Left lobe of liver (tissue), 2 donors: ENCODE results near the gene BBLN. TPM values are rescaled to one million over a fixed set of nuclear protein-coding genes. Genes with fewer than 3 reads are reported as not detected.

Experiments
- ATAC-seq: fragments of 200-7000 bp; cut with Tn5 transposase; one replicate; pipeline ENCODE4 v1.9.1; 2020; ENCODE audit warnings: mild to moderate bottlenecking, moderate library complexity
- DNase-seq: peaks from one replicate; pipeline ENCODE4 v3.0.0-alpha.2; 2020; ENCODE audit warnings: low spot score
- total RNA-seq: library from RNA; stranded (reverse); gene quantifications from one replicate; pipeline ENCODE4 v1.2.1, GENCODE V29; 2021
- donor health status: DM: no; HTN: no; CAD: no; lungs with moderate emphysema.
- donor health status: DM: no; HTN: yes; CAD: no.

BBLN gene
- total RNA-seq, 1 donor from 2014 or later: 20.8 TPM

DNA sequence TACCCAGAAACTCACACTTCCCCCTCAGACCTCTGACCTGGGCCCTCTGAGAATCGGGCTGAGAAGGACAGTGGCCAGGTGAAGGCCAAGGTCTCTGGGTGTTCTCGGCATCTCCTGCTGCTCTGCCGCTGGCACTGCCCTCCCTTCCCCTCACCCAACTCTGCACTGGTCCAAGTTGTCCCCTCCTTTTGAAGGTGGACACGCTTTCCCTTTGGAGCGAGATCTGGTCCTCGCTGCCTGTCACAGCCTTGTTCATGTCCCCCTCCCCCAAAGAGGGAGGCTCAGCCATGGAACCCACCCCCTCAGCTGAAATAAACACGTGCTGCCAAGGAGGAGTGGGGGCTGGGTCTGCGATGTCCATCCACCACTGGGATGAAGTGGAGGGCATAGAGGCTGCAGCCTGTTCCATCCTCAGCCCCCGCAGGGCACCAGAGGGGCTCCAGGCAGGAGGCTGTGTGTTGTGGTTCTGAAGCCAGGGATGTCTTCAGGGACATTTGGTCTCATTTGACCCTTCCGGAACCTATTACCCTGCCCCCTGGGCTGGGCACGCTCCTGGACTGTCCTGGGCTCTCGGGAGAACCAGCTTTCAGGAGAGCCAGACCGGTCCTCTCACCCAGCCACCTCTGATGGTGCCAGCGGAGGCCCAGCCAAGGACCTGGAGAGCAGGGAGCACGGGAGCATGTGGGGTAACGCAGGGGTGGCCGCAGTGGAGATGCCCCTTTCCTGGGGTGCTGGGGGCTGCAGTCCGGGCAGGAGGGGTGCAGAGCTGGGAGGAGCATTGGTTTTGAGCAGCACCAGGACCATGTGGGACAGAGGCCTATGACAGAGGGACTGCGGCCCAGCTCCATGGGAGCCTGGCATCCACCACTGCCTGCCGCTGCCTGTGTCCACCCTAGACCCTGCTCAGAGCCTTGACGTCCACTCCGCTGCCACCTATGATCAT lies 15.6 kb upstream of the BBLN start:
- DNase-seq: no peak
- no peak for ATAC-seq

DNA sequence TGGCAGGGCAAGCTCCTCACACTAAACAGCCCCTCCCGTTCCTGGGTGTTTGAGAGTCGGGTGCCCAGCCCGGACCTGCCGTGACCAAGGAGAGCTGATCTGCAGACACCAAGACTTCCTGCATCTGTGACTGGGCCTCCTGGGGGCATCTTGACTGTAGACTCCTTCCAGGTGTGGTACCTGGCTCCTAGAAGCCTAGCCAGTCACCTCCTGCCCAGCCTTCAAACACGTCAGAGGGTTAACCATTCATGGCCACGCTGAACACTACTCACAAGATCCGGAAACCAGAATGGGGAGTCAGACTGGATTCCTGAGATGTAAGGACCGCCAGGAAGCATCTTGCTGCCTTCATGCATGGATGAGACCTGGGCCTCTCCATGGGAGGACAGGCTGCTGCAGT lies 14.5 kb upstream of the BBLN start:
- DNase-seq: no peak
- ATAC-seq: no peak

DNA sequence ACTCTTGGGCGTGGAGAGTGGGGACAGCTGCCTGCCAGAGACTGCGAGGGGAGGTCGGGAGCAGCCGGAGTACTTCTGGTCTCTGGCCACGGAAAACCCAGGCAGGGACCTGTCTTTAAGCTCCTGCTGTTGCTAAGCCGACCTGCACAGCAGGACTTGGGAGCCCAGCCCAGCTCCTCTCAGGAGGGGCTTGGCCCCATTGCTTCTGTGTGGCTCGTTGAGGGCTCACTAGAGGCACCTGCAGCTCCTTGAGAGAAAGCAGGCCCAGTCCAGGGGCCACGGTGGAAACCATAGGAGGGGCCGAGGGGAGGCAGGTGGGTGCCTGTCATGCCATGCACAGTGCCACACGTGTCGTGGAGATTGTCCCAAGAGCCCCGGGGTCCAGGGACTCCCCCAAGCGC lies 14.1 kb upstream of the BBLN start:
- ATAC-seq: no peak
- DNase-seq: no peak

DNA sequence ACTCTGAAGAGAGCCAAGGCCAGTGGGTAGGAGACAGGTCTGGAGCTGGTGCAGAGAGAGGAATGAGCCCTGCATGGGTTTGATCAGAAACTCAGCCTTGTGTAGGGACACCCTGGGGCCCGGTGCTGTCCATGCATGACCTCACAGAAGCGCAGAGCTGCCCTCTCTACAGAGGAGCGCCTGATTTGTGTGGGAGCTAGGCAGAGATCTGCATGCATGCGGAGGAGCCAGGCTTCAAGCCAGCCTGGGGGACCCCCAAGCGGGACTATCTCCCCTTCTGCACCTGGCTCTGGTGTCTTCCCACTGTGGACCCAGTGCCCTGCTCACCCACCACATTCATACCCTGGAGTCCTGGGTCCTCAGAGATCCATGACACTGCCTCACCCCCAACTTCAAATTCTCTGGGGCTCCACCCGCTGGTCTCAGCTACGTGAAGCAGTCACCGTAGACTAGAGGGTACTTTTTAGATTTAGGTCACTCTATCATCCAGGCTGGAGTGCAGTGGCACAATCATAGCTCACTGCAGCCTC lies 13.4 kb upstream of the BBLN start:
- DNase-seq: no peak

DNA sequence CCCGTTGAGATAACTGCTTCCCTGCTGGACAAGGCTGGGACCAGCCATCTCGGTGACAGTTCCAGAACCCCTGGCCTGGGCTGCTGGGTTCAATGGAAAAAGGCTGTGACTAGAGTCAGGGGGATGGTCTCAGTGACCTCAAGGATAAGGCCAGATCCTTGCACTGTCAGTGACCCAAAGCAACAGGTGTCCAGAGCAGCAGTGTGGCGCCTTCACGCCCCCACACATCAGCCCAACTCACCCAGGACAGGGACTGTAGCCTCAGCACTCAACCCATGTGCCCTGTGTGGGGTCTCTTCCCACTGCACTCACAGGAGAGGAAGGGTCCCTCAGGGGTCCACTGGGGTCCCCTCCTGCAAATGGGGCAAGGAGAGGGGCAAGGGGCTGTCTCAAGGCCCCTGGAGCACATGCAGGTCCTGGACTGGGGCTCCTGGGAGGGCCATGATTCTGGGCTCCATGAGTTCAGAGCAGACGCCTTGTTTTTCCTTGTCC lies 11.5 kb upstream of the BBLN start:
- ATAC-seq: peak; percentile 3
- DNase-seq: no peak

More for the DNA sequence above, 13.4 kb upstream of the BBLN start:
- ATAC-seq: no peak

DNA sequence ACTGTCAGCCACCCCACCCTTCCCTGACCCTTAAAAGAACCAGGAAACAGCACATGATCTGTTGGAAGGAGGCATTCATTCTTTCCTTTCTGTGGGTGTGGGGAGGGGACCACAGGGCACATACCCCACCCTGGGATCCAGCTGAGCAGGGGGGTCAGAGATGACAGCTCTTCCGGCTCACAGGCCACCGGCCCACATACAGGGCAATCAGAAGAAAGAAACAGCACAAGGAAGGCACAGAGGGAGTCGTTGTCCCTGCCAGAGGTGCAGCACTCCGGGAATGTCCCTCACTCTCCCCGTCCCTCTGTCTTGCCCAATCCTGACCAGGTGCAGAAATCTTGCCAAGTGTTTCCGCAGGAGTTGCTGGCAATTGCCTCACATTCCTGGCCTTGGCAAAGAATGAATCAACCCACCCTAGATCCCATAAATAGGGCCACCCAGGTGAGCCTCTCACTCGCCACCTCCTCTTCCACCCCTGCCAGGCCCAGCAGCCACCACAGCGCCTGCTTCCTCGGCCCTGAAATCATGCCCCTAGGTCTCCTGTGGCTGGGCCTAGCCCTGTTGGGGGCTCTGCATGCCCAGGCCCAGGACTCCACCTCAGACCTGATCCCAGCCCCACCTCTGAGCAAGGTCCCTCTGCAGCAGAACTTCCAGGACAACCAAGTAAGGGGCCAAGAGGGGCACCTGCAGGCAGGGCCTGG lies 10.9 kb upstream of the BBLN start, which contains the start of gene LCN2:
LCN2 (plus strand) TSS at position 453 of the 701 bp plus-strand sequence; CDS start at position 526, 73 bp downstream.
- DNase-seq (peak; percentile 82), ATAC-seq (peak; percentile 80)

DNA sequence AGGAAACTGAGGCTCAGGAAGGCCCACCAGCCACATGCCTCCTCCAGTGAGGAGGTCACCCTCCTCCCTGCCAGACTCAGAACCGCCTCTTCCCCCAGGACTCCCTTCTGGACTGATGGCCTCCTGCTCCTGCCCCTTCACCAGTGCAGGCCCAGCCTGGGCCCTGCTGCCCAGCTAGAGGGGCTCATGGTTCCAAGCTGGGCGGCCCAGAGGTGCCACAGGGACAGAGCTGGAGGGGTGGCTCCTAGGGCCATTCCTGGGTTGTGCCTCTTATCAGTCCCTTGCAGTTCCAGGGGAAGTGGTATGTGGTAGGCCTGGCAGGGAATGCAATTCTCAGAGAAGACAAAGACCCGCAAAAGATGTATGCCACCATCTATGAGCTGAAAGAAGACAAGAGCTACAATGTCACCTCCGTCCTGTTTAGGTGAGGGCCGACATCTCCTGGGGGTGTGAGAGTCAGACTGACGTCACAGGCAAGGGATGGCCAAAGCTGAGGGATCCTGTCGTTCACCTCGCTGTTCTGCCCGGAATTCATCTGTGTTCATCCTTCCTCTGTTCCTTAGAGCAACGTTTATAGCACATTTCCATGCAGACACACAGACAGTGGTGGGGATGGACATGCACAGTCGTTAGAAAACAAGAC lies 10.0 kb upstream of the BBLN start:
- DNase-seq (no peak), ATAC-seq (no peak)

DNA sequence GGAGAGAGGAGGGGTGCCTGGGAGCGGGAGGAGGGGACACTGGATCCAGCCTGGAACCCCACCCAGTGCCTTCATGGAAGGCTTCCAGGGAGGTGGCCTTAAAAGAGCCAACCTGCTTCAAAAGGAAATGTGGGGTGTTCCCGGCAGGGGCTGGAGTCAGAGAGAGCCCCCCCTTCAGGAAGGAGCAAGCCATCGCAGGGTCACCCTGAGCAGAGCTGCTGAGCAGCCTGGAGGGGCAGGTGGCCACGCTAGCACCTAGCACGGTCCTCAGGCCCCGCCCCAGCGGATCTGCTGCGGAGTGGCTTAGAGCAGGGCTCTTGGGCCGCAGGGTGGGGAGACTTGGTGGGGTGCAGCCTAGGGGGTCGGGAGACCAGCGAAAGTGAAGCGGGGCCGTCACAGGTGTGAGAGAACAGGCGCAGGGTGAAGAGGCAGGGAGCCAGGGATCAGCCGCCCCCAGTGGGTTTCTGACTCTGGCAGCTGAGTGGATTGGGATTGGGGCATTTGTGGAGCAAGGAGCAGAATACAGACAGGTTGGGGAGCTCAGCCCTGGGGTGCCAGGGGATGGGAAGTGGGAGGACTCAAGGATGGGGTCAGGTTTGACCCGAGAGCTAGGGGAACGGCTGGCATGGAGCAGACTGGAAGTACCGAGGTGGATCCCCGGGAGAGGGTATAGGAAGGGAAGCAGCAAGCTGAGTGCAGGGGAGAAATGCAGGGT lies 9.3 kb upstream of the BBLN start:
- no peak for DNase-seq
- no peak for ATAC-seq

DNA sequence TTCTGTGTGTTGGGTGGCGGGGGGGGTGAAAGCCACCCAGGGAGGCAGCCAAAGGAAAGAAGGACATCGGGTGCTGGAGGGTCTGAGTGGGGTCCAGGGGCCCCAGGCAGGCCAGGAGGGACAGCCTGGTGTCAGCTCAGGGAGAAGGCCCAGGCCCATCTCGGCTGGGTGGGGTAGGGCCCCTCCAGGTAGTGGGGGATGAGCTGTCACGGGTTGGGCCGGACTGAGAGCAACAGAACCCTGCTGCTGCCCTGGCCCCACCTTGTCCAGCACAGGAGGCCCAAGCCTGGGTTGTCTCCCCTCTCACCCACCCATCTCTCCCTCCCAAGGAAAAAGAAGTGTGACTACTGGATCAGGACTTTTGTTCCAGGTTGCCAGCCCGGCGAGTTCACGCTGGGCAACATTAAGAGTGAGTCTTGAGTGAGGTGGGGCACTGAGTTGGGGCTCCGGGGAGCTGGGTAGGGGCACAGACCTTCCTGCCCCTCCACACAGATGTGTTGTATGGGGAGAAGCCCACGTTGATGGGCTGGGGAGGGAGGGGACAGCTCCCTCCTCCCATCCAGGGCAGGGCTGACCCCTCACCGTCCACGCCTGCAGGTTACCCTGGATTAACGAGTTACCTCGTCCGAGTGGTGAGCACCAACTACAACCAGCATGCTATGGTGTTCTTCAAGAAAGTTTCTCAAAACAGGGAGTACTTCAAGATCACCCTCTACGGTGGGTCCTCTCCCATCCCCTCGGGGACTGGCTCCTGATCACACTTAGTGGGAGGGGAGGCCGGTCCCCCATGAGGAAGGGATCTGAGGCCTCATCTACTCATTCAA lies 8.5 kb upstream of the BBLN start:
- ATAC-seq: no peak
- no peak for DNase-seq

DNA sequence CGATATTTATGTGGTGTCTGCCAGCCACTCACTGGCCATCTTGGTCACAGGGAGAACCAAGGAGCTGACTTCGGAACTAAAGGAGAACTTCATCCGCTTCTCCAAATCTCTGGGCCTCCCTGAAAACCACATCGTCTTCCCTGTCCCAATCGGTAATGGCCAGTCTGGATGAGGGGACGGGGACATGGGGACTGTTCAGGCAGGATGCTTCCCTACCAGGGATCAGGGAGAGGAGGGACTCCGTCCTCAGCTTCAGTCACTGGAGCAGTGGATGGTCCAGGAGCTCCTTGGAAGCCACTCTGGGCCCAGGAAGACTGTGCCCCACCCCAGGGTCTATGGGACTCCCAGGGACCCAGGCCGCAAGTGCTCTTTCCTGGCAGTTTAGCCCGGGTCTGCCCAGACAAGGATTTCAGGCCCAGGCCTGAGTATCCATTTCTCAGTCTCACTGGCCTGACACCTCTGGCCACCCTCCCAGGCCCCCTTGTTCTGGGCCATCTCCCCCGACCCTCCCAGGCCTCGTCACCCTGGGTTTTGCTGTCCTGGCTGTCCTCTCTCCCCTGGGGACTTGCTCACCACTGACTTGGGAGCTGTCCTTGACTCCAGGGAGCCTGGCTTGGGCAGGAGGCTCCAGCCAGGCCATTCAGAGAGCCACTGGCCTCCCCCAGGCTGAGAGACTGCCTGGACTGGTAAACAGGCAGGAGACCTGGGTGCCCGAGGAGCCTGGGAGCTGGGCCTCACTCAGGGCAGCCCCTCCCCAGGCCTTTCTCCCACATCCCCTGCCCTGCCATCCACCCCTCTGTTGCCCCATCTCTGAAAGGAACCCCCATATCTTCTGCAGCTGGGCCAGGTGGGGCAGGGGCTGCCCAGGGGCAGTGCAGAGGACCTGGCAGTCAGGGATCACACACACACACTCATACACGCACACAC lies 7.7 kb upstream of the BBLN start:
- no peak for DNase-seq
- no peak for ATAC-seq

DNA sequence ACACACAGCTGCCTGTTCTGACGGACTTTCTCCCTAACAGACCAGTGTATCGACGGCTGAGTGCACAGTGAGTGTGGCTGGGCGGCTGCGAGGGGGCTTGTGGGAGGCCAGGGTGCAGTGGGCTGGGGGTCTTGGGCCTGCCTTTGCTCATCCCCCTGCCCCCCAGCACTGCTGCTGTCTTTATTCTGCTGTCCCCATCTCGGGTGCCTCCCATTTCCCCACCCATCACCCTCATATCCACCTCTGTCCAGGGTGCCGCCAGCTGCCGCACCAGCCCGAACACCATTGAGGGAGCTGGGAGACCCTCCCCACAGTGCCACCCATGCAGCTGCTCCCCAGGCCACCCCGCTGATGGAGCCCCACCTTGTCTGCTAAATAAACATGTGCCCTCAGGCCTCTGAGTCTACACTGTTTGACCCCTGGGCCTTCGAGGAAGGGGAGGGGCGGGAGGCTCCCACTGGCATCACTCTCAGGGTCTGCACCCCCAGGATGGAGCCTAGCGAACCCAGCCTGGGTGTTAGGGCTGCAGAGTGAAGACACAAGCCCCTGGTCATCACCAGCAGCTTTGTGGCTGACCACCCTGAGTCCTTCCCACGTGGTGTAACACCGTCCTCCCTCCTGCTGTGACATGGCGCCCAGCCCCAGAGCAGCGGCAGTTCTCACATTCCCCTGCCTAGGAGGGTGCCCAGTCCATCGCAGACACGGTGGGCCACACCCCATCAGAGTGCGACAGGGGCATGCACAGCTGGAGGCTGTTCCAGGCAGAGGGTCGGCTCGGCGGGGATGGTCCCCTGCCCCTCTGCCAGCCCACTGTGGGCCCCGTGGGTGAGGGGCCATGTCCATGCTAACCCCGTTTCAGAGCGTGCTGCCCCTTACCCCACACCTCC lies 6.8 kb upstream of the BBLN start:
- ATAC-seq (no peak), DNase-seq (no peak)

DNA sequence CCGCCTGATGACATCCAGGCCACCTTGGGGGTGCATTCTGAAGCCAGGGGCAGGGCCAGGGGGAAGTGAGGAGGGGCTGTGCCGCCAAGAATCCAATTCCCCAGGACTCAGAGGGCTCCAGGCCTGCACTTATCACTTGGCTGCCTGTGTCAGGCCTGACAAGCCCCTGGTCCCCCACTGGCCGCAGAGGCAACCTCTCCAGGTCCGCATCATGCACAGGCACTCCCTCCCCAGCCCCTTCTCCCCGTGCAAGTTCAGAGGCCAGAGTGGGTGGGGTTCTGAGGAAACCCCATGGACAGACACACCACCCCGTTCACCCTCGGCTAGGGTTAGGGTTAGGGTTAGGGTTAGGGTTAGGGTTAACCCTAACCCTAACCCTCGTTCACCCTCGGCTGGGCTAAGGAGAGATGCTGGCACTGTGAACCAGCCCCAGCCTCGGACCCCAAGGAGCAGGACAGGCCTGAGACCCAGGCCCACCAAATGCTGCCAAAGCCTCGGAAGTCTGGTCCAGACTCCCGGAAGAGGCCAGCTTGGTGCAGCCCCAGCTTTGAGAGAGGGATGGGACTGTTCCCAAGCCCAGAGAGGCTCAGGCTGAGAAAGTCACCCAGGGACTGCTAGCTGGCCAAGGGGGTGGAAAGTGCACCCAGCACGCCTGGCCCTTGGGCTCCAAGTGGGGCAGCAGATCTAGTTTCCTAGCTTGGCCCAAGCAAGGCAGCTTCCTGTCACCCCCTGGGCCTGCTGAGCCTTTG lies 5.9 kb upstream of the BBLN start:
- DNase-seq: no peak

DNA sequence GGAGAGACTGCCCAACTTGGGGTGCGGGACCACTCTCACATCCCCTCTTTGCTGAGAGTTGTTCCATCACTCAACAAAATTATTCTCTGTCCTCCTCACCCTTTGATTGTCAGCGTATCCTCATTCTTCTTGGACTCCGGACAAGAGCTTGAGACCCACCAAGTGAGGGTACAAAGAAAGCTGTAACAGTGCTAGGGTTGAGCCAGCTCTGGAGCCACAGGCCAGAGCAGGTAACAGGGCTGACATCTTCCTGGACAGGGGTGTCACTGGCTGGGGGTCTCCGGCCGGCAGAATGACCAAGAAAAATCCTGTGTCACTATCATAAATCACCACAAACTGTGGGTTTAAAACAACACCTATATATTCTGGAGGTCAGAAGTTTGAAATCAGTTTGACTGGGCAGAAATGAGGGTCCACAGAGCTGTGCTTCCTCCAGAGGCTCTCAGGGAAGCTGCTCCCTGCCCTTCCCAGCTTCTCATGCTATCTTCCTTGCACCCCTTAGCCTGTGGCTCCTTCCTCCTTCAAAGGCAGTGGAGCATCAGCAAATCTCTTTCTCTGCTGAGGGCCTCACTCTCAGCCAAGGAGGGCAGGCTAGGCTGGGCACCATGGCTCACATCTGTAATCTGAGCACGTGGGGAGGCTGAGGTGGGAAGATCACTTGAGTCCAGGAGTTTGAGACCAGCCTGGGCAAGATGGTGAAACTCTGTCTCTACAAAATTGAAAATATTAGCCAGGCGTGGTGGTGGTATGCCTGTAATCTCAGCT lies 4.1 kb upstream of the BBLN start:
- DNase-seq (no peak), ATAC-seq (no peak)

More for the DNA sequence above, 5.9 kb upstream of the BBLN start:
- no peak for ATAC-seq

DNA sequence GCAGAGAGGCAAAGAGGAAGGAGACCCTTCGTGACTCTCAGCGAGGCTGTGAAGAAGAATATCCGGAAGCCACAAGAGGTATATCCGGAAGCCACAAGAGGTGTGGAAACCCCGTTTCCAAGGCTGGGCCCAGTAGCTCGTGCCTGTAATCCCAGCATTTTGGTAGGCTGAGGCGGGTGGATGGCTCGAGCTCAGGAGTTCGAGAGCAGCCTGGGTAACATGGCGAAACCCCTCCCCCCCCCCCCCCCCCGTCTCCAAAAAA lies 612 bp upstream of the BBLN start:
- ATAC-seq (no peak), DNase-seq (no peak)

DNA sequence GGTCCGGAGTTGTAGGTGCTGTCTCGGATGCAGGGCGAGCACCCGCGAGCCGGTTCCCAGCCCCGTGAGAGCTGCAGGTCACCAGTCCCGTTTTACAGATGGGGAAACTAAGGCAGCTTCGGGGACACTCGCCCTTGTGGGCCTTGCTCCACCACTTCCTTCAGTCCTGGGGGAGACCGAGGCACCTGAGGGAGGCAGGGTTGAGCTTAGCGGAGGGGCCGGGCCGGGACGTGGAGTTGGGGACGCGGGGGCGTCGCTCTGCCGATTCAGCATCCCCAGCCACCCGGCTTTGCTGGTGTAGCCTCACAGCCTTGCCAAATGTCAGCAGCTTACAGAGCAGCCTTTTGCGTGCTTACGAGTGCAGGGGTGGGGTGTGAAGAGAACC lies 530 bp downstream of the BBLN start:
- DNase-seq (no peak), ATAC-seq (peak; percentile 1)

DNA sequence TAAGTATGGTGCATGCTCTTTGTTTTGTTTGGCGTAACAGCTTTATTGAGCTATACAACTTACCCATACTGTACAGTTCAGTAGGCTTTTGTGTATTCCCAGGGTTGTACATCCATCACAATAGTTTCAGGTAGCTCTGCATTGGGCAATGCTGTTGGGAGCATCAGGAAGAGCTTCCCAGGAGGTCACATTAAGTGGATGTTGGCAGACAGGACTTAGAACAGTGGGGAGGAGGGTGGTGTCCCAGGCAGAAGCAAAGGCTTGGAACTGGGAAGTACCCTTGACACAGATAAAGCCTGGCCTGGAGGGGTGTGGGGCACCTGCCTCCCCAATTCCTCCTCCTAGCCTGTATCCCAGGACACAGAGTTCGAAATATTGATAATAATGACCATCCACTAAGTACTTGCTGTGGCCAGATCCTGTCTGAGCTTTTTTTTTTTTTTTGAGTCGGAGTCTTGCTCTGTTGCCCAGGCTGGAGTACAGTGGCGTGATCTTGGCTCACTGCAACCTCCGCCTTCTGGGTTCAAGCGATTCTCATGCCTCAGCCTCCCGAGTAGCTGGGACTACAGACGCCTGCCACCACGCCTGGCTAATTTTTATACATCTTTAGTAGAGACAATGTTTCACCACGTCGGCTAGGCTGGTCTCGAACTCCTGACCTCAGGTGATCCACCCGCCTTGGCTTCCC lies 1.3 kb downstream of the BBLN start:
- ATAC-seq (no peak), DNase-seq (no peak)
